ENCODE data around the gene UBE2E3.

DNA sequence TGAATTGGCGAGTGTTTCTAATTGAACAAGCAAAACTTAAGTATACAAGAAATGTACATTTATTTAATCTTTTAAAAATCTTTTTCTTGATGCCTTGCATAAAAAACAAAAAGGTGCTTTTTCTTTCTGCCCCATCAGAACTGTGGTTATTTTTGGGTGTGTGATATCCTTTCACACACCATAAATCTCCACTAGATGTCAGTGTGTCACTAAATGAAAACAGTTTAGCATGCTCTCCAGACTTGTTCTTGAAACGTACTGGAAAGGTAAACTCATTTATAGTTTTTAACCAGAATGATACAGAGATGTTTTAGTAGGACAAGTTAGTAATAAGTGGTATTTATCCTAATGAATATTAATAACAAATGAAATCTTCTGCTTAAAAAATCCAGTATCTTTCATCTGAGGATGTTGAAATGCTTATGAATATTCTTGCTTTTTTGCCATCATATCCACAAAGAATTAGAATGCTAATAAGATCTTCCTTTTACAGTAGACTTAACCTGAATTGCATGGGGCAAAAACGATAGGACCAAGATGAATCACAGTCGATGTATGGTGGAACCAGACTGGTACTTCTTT is 96.8 kb downstream of the UBE2E3 start:
- TF ChIP-seq CTCF (IDR thresholded peaks at IDR 0.05) (peak; percentile 83), EZH2 (IDR thresholded peaks at IDR 0.05) (no peak)
